GM12878 (cell line): Measurements from ENCODE around the gene CLASP1. TPM values are rescaled to one million over a fixed set of nuclear protein-coding genes. Genes with fewer than 3 reads are reported as not detected.

Experiments
- CEBPZ ChIP-seq: fragments of 150-350 bp; IDR thresholded peaks from 2 replicates; pipeline ENCODE4 v1.6.1; 2016; ENCODE audit warnings: low read depth, low read length
- EED ChIP-seq: sonication (generic); IDR thresholded peaks from 2 replicates; pipeline ENCODE4 v1.6.1; 2016; ENCODE audit warnings: antibody characterized with exemption, low read depth
- EGR1 ChIP-seq, 2 experiments: IDR thresholded peaks; 1 replicate in 1 of 2; 2 replicates in 1 of 2; pipeline ENCODE4 v1.6.1; 2011 to 2012; ENCODE audit warnings: low read depth in 2 of 2, low read length in 2 of 2, borderline replicate concordance in 1 of 2, mild to moderate bottlenecking in 1 of 2, moderate library complexity in 1 of 2
- ELK1 ChIP-seq: IDR thresholded peaks from 2 replicates; pipeline ENCODE4 v1.6.1; 2012; ENCODE audit warnings: low read depth, low read length, improper control_type of control experiment
- MAX ChIP-seq: IDR thresholded peaks from 2 replicates; pipeline ENCODE4 v1.6.1; 2012; ENCODE audit warnings: low read depth, low read length, improper control_type of control experiment
- RFX5 ChIP-seq: IDR thresholded peaks from 2 replicates; pipeline ENCODE4 v1.6.1; 2011; ENCODE audit warnings: low read depth, low read length, improper control_type of control experiment
- SIN3A ChIP-seq: IDR thresholded peaks from 2 replicates; pipeline ENCODE4 v1.6.1; 2012; ENCODE audit warnings: low read depth, low read length, improper control_type of control experiment
- ZBTB40 ChIP-seq: fragments of 450-650 bp; IDR thresholded peaks from 2 replicates; pipeline ENCODE4 v1.6.1; 2016; ENCODE audit warnings: mild to moderate bottlenecking, moderate library complexity, borderline replicate concordance
- ZNF24 ChIP-seq: fragments of 450-650 bp; IDR thresholded peaks from 2 replicates; pipeline ENCODE4 v1.6.1; 2017; ENCODE audit warnings: antibody characterized with exemption, mild to moderate bottlenecking
- polyA plus RNA-seq, 11 experiments: library from polyadenylated mRNA; depleted of rRNA in 4 of 11; unstranded in 6 of 11; stranded (reverse) in 5 of 11; fragments of >200 nt; fragmentation: Nextera tagmentation in 4 of 11; fragmentation: Illumina TruSeq in 1 of 11; extraction: Ambion mirVana in 4 of 11; extraction: Trizol in 1 of 11; gene quantifications; 1 replicate in 1 of 11; 2 replicates in 10 of 11; pipeline versions ENCODE4 v1.2.1 to v1.2.3, GENCODE V29; 2011 to 2016; ENCODE audit warnings: inconsistent platforms in 2 of 11, missing spikeins in 2 of 11, low read depth in 1 of 11
- total RNA-seq, 4 experiments: library from RNA; depleted of rRNA in 3 of 4; stranded (reverse); fragments of >200 nt in 3 of 4; fragmentation: Illumina TruSeq in 1 of 4; extraction: Trizol in 1 of 4; gene quantifications; 2 replicates each; pipeline versions ENCODE4 v1.2.1 to v1.2.3, GENCODE V29; 2013 to 2021

CLASP1 gene
- total and polyA plus RNA-seq, 10 of the 15 experiments (the other 5 are each of a cell fraction or from before 2014, with no cell fraction given), result 1.4 to 62.4 (median 32.9) TPM

- no peak for TF ChIP-seq ZBTB40
- TF ChIP-seq EED, result no peak
- no peak for TF ChIP-seq SIN3A
- TF ChIP-seq MAX, result no peak
- TF ChIP-seq EGR1 (IDR thresholded peaks at IDR 0.05; ENCODE audit: borderline replicate concordance in 1 of 2, low read depth in 2 of 2, low read length in 2 of 2), result no peak
- TF ChIP-seq ZNF24, result no peak
- TF ChIP-seq CEBPZ, result no peak
- no peak for TF ChIP-seq RFX5
- TF ChIP-seq ELK1, result no peak
Observed at GRCh38 chr2:121350402-121350775, 298.9 kb downstream of the CLASP1 start (continued).
